RWPE1 (cell line): Measurements from ENCODE around the gene SEPHS1.

Experiments used
- CTCF ChIA-PET: fragments of 350-600 bp; sonication (Branson Sonifier 250); formaldehyde crosslinking; extraction: SDS; loops from one replicate; lab custom pipeline; 2021; lab: Yijun Ruan, JAX
- POLR2A ChIA-PET: fragments of 400-600 bp; formaldehyde crosslinking; extraction: SDS; loops from one replicate; lab custom pipeline; 2020; ENCODE audit warnings: antibody characterized with exemption; ENCODE audit not compliant: low non-redundant PET; lab: Yijun Ruan, JAX
- DNase-seq: peaks from one replicate; pipeline ENCODE4 v3.0.0; 2012; ENCODE audit warnings: low spot score
- H3K27ac ChIP-seq: fragments of 450-650 bp; 2 replicates; pipeline ENCODE4 v1.5.1; 2017
- CTCF ChIP-seq: fragments of 450-650 bp; conservative IDR thresholded peaks from 2 replicates; pipeline ENCODE4 v1.5.1; 2017; ENCODE audit warnings: low read depth, mild to moderate bottlenecking

The SEPHS1 gene

DNA sequence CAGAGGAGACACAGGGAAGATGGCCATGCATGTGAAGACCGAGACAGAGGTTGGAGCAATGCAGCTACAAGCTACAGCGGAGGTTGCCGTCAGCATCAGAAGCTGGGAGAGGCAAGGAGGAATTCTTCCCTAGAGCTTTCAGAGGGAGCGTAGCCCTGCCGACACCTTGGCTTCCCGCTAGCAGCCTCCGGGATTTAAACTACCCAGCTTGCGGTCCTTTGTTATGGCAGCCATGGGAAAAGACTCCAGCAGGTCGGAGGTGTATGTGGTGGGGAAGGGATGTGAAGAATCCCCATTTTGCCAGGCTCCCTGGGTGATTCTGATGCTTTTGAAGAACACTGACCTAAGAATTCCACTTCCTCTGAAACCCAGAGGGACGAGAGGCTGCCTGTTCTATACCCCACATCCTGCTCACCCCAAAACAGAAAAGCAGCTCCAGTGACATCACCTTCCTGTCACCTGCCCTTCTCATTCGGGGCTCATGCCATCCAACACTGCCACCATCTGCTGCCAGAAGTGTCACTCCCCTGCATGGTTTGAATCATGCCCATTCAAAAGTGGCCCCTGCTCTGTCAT is 3.3 kb upstream of the SEPHS1 start:
- no peak for DNase-seq
- CTCF ChIA-PET: interaction anchor here (0.6 kb wide), 1 partner anchor 432 kb away, joined by 3 read pairs; no protein-coding TSS in a partner anchor
- no peak for TF ChIP-seq CTCF
- no peak overlapping the region for H3K27ac ChIP-seq
- POLR2A ChIA-PET: no interaction called here

- CTCF ChIA-PET: interaction anchor here (0.6 kb wide), 1 partner anchor 204 kb away, joined by 3 read pairs; no protein-coding TSS in a partner anchor
- H3K27ac ChIP-seq: peak overlapping the region; percentile 99
- no peak for TF ChIP-seq CTCF
- POLR2A ChIA-PET: no interaction called here
- peak; percentile 13 for DNase-seq
Observed at GRCh38 chr10:13349463-13350274, 1.6 kb upstream of the SEPHS1 start.

- peak; percentile 67 for DNase-seq
- peak overlapping the region; percentile 99 for H3K27ac ChIP-seq
- TF ChIP-seq CTCF: no peak
- CTCF ChIA-PET: no interaction called here
- POLR2A ChIA-PET: no interaction called here
Observed at GRCh38 chr10:13347500-13348156, 465 bp downstream of the SEPHS1 start.

GRCh38 chr10:13347043-13347499 is 1.0 kb downstream of the SEPHS1 start:
- ChIA-PET CTCF (no interaction called here), POLR2A (no interaction called here)
- no peak for TF ChIP-seq CTCF
- DNase-seq: peak; percentile 27
- peak overlapping the region; percentile 99 for H3K27ac ChIP-seq

GRCh38 chr10:13346283-13347042 is 1.6 kb downstream of the SEPHS1 start:
- ChIA-PET CTCF (no interaction called here), POLR2A (no interaction called here)
- peak; percentile 20 for DNase-seq

More at GRCh38 chr10:13346283-13347042, 1.6 kb downstream of the SEPHS1 start:
- H3K27ac ChIP-seq: peak overlapping the region; percentile 99
- no peak for TF ChIP-seq CTCF
